ENCODE results near the gene AADACL3.

DNA sequence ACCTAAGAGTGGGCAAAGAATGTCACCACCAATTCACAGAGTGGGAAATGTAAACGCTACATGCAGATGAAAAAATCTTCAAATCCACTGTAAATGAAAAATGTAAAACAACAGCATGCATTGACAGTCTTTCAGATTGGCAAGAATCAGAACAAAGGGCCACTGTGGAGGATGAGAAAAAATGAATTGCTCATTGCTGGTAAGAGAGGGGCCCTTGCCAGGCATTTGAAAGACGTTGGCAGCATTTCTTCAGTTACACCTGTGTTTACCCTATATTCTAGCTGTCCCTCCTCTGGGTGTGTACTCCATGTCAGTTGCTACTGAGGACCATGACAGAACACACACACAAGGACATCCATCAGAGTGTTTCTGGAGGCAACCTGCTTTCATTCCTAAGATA lies 25.8 kb upstream of the AADACL3 start:
- TF ChIP-seq EZH2 (IDR thresholded peaks at IDR 0.05; ENCODE audit: borderline replicate concordance, low read length) = no peak
- TF ChIP-seq, protein P1, sequence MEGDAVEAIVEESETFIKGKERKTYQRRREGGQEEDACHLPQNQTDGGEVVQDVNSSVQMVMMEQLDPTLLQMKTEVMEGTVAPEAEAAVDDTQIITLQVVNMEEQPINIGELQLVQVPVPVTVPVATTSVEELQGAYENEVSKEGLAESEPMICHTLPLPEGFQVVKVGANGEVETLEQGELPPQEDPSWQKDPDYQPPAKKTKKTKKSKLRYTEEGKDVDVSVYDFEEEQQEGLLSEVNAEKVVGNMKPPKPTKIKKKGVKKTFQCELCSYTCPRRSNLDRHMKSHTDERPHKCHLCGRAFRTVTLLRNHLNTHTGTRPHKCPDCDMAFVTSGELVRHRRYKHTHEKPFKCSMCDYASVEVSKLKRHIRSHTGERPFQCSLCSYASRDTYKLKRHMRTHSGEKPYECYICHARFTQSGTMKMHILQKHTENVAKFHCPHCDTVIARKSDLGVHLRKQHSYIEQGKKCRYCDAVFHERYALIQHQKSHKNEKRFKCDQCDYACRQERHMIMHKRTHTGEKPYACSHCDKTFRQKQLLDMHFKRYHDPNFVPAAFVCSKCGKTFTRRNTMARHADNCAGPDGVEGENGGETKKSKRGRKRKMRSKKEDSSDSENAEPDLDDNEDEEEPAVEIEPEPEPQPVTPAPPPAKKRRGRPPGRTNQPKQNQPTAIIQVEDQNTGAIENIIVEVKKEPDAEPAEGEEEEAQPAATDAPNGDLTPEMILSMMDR (IDR thresholded peaks at IDR 0.05; ENCODE audit: low read length) = no peak
